Panc1 (cell line): Measurements from ENCODE around the gene AP3B2. TPM values are rescaled to one million over a fixed set of nuclear protein-coding genes. Genes with fewer than 3 reads are reported as not detected.

Experiments used
- ATAC-seq: fragments of 200-7000 bp; cut with Tn5 transposase; 2 replicates; pipeline ENCODE4 v1.9.1; 2020; ENCODE audit warnings: mild to moderate bottlenecking, moderate library complexity
- BruUV-seq: library from RNA; stranded (reverse); fragments of 400-500 nt; replicated peaks from 2 replicates; lab custom pipeline; 2021; lab: Mats Ljungman, UMichigan
- CTCF ChIA-PET: fragments of 300-600 bp; sonication (Branson Sonifier 250); formaldehyde crosslinking; loops from one replicate; lab custom pipeline; 2022; ENCODE audit warnings: antibody characterized with exemption; lab: Charles Lee
- POLR2A ChIA-PET: fragments of 300-600 bp; sonication (Branson Sonifier 250); formaldehyde crosslinking; loops from one replicate; lab custom pipeline; 2022; ENCODE audit warnings: antibody characterized with exemption; lab: Charles Lee
- DNase-seq: peaks from one replicate; pipeline ENCODE4 v3.0.0-alpha.2; 2010; ENCODE audit warnings: low read depth, low spot score
- H3K27ac ChIP-seq: 2 replicates; pipeline ENCODE4 v1.5.1; 2011; ENCODE audit warnings: mild to moderate bottlenecking, low read length, inconsistent platforms
- H3K27me3 ChIP-seq: fragments of 200-500 bp; sonication (Bioruptor generic); 2 replicates; pipeline ENCODE4 v1.6.0; 2014; ENCODE audit warnings: low read length, inconsistent platforms; ENCODE audit not compliant: control insufficient read depth, insufficient read depth
- H3K36me3 ChIP-seq: fragments of 200-500 bp; sonication (Bioruptor generic); 2 replicates; pipeline ENCODE4 v1.5.1; 2014; ENCODE audit warnings: inconsistent platforms, mild to moderate bottlenecking, low read length, moderate library complexity; ENCODE audit not compliant: control insufficient read depth, insufficient read depth
- H3K4me1 ChIP-seq: 2 replicates; pipeline ENCODE4 v1.5.1; 2011; ENCODE audit warnings: inconsistent platforms, mild to moderate bottlenecking, low read length, moderate library complexity; ENCODE audit not compliant: control insufficient read depth, insufficient read depth
- H3K4me3 ChIP-seq, 2 experiments: 2 replicates each; pipeline ENCODE4 v1.5.1; 2011 to 2012; ENCODE audit warnings: low read depth in 2 of 2, low read length in 2 of 2, mild to moderate bottlenecking in 2 of 2, inconsistent platforms in 1 of 2, moderate library complexity in 1 of 2
- H3K9me3 ChIP-seq: fragments of 200-500 bp; sonication (Bioruptor generic); 2 replicates; pipeline ENCODE4 v1.5.1; 2014; ENCODE audit warnings: low read depth, mild to moderate bottlenecking, inconsistent platforms, low read length, moderate library complexity; ENCODE audit not compliant: control insufficient read depth, insufficient read depth
- POLR2AphosphoS5 ChIP-seq: IDR thresholded peaks from 2 replicates; pipeline ENCODE4 v1.6.1; 2012; ENCODE audit warnings: mild to moderate bottlenecking, low read depth, low read length, moderate library complexity
- REST ChIP-seq, 2 experiments: IDR thresholded peaks; 2 replicates each; pipeline ENCODE4 v1.6.1; 2011 to 2012; ENCODE audit warnings: low read depth in 2 of 2, control low read depth in 1 of 2, low read length in 1 of 2, mild to moderate bottlenecking in 1 of 2, moderate library complexity in 1 of 2; ENCODE audit not compliant: insufficient read depth in 1 of 2
- SIN3A ChIP-seq: IDR thresholded peaks from 2 replicates; pipeline ENCODE4 v1.6.1; 2012; ENCODE audit warnings: low read depth, mild to moderate bottlenecking, low read length, moderate library complexity, borderline replicate concordance; ENCODE audit not compliant: insufficient read depth
- TCF7L2 ChIP-seq: IDR thresholded peaks from 2 replicates; pipeline ENCODE4 v1.6.1; 2011; ENCODE audit warnings: mild to moderate bottlenecking, low read depth, low read length, inconsistent platforms
- in situ Hi-C: cut with HindIII; loops from 2 replicates; pipeline ENCODE4 v1.10.0; 2016; ENCODE audit warnings: low sequenced_read_pairs, low pct_unique_long_range_greater_than_20kb
- intact Hi-C: fragments of 100-400 bp; cut with micrococcal nuclease; formaldehyde crosslinking; loops from one replicate; pipeline ENCODE4 v1.10.0; 2022; ENCODE audit not compliant: unreplicated experiment
- total RNA-seq: library from RNA; stranded (reverse); gene quantifications from one replicate; pipeline ENCODE4 v1.2.1, GENCODE V29; 2021; ENCODE audit not compliant: unreplicated experiment
- TF ChIP-seq, protein P1 (sequence below): fragments of 450-650 bp; IDR thresholded peaks from 2 replicates; pipeline ENCODE4 v1.5.1; 2017; ENCODE audit warnings: mild to moderate bottlenecking

The AP3B2 gene
- total RNA-seq, 1 experiment from 2014 or later, result 0.95 TPM

- no peaks in the 10 kb centered on the region for H3K4me1 ChIP-seq
- DNase-seq (no peak), ATAC-seq (no peak)
- H3K27ac ChIP-seq, result no peak overlapping the region
- BruUV-seq, result no TSS peak
- H3K36me3 ChIP-seq, result no peaks in the 10 kb centered on the region
- H3K4me3 ChIP-seq, result no peak overlapping the region
- H3K9me3 ChIP-seq, result no peaks in the 10 kb centered on the region
- in situ Hi-C loops, result no loop called here
- CTCF ChIA-PET, result no interaction called here
- H3K27me3 ChIP-seq, result no peaks in the 10 kb centered on the region
- no peak for TF ChIP-seq TCF7L2
- TF ChIP-seq SIN3A, result no peak
- TF ChIP-seq REST (IDR thresholded peaks at IDR 0.05; ENCODE audit: insufficient read depth in 1 of 2, low read depth in 2 of 2, low read length in 1 of 2), result no peak
- TF ChIP-seq, protein P1, sequence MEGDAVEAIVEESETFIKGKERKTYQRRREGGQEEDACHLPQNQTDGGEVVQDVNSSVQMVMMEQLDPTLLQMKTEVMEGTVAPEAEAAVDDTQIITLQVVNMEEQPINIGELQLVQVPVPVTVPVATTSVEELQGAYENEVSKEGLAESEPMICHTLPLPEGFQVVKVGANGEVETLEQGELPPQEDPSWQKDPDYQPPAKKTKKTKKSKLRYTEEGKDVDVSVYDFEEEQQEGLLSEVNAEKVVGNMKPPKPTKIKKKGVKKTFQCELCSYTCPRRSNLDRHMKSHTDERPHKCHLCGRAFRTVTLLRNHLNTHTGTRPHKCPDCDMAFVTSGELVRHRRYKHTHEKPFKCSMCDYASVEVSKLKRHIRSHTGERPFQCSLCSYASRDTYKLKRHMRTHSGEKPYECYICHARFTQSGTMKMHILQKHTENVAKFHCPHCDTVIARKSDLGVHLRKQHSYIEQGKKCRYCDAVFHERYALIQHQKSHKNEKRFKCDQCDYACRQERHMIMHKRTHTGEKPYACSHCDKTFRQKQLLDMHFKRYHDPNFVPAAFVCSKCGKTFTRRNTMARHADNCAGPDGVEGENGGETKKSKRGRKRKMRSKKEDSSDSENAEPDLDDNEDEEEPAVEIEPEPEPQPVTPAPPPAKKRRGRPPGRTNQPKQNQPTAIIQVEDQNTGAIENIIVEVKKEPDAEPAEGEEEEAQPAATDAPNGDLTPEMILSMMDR, result no peak
- TF ChIP-seq POLR2AphosphoS5, result no peak
- POLR2A ChIA-PET, result no interaction called here
- intact Hi-C loops, result no loop called here
Observed at GRCh38 chr15:82611348-82611747, 98.3 kb downstream of the AP3B2 start.

Other genes with a start within 250 kb of the AP3B2 start
- 1,598 TPM for gene RPS17, start 169.4 kb downstream of the AP3B2 start, total RNA-seq
- gene CPEB1, start 62.5 kb downstream of the AP3B2 start, total RNA-seq, result 19.5 TPM
- gene FSD2, start 96.2 kb upstream of the AP3B2 start, total RNA-seq, result not detected
- 8.8 TPM for gene WHAMM, start 99.8 kb upstream of the AP3B2 start, total RNA-seq
- gene HOMER2, start 242.8 kb upstream of the AP3B2 start, total RNA-seq, result 35.9 TPM